HCT116 (cell line): ENCODE results near the gene RGS7. TPM values are rescaled to one million over a fixed set of nuclear protein-coding genes. Genes with fewer than 3 reads are reported as not detected.

Source experiments
- ATAC-seq: fragments of 200-7000 bp; cut with Tn5 transposase; 2 replicates; pipeline ENCODE4 v1.9.1; 2020; ENCODE audit warnings: mild to moderate bottlenecking, moderate library complexity
- BruUV-seq: library from RNA; stranded (reverse); fragments of 400-500 nt; replicated peaks from 2 replicates; lab custom pipeline; 2021; lab: Mats Ljungman, UMichigan
- CTCF ChIA-PET: fragments of 300-600 bp; sonication (Branson Sonifier 250); formaldehyde crosslinking; loops from one replicate; lab custom pipeline; 2021; ENCODE audit warnings: antibody characterized with exemption; lab: Charles Lee
- POLR2A ChIA-PET: fragments of 300-600, 350-600 bp; sonication (Branson Sonifier 250); formaldehyde crosslinking; loops from one replicate; lab custom pipeline; 2021; ENCODE audit warnings: antibody characterized with exemption; lab: Charles Lee
- RAD21 ChIA-PET, 2 experiments: fragments of 300-600 bp; sonication (Branson Sonifier 250); formaldehyde crosslinking; loops; one replicate each; lab custom pipeline; 2023; ENCODE audit warnings: low total read pairs in 2 of 2; ENCODE audit not compliant: uncharacterized antibody in 2 of 2, unreplicated experiment in 2 of 2, low non-redundant PET in 1 of 2; lab: Charles Lee
- DNase-seq: peaks from one replicate; pipeline ENCODE4 v3.0.0-alpha.2; 2010; ENCODE audit warnings: low read depth, low spot score
- H2AFZ ChIP-seq: fragments of 200-600 bp; shearing (Covaris generic), sonication (generic); 2 replicates; pipeline ENCODE4 v1.6.1; 2017; ENCODE audit warnings: low read depth, mixed run types, mixed read lengths, antibody characterized with exemption, low read length; ENCODE audit not compliant: poor library complexity, severe bottlenecking
- H3K27ac ChIP-seq: 2 replicates; pipeline ENCODE4 v1.5.1; 2012; ENCODE audit warnings: low read depth, low read length
- H3K27me3 ChIP-seq: fragments of 200-600 bp; sonication (generic); 2 replicates; pipeline ENCODE4 v1.6.1; 2016; ENCODE audit warnings: mixed run types, low read length, mixed read lengths; ENCODE audit not compliant: insufficient read depth
- H3K36me3 ChIP-seq, 2 experiments: fragments of 200-500 bp in 1 of 2; fragments of 200-600 bp in 1 of 2; sonication (Bioruptor generic) in 1 of 2; sonication (generic) in 1 of 2; 2 replicates each; pipeline versions ENCODE4 v1.5.1 to v1.6.1; 2014 to 2016; ENCODE audit warnings: low read length in 2 of 2, inconsistent platforms in 1 of 2, mixed read lengths in 1 of 2, mixed run types in 1 of 2; ENCODE audit not compliant: insufficient read depth in 2 of 2, control insufficient read depth in 1 of 2
- H3K4me1 ChIP-seq, 2 experiments: fragments of 200-600 bp in 1 of 2; sonication (generic) in 1 of 2; 2 replicates each; pipeline versions ENCODE4 v1.5.1 to v1.6.1; 2012 to 2017; ENCODE audit warnings: low read length in 2 of 2, inconsistent platforms in 1 of 2, mild to moderate bottlenecking in 1 of 2, mixed read lengths in 1 of 2, mixed run types in 1 of 2, moderate library complexity in 1 of 2; ENCODE audit not compliant: insufficient read depth in 2 of 2, control insufficient read depth in 1 of 2
- H3K4me2 ChIP-seq: fragments of 200-600 bp; sonication (generic); 2 replicates; pipeline ENCODE4 v1.6.1; 2017; ENCODE audit warnings: mixed run types, low read length, mixed read lengths
- H3K4me3 ChIP-seq, 2 experiments: fragments of 200-600 bp in 1 of 2; sonication (generic) in 1 of 2; replicated peaks in 1 of 2; 2 replicates each; pipeline ENCODE4 v1.5.1; 2011 to 2016; ENCODE audit warnings: low read length in 2 of 2, control low read depth in 1 of 2, low read depth in 1 of 2, mild to moderate bottlenecking in 1 of 2, mixed read lengths in 1 of 2, mixed run types in 1 of 2
- H3K79me2 ChIP-seq: fragments of 200-600 bp; sonication (generic); 2 replicates; pipeline ENCODE4 v1.6.1; 2017; ENCODE audit warnings: mild to moderate bottlenecking, mixed run types, low read length, moderate library complexity, mixed read lengths; ENCODE audit not compliant: insufficient read depth
- H3K9ac ChIP-seq: fragments of 200-600 bp; sonication (generic); 2 replicates; pipeline ENCODE4 v1.6.1; 2016; ENCODE audit warnings: low read length, mixed read lengths
- H3K9me2 ChIP-seq: fragments of 200-600 bp; sonication (generic), shearing (Covaris generic); 2 replicates; pipeline ENCODE4 v1.6.1; 2017; ENCODE audit warnings: mixed run types, mild to moderate bottlenecking, moderate library complexity; ENCODE audit not compliant: insufficient read depth
- H3K9me3 ChIP-seq, 2 experiments: fragments of 200-500 bp in 1 of 2; fragments of 200-600 bp in 1 of 2; sonication (Bioruptor generic) in 1 of 2; sonication (generic) in 1 of 2; 2 replicates each; pipeline ENCODE4 v1.6.1; 2014 to 2017; ENCODE audit warnings: low read length in 2 of 2, mixed read lengths in 2 of 2, inconsistent platforms in 1 of 2, low read depth in 1 of 2, mild to moderate bottlenecking in 1 of 2, mixed run types in 1 of 2, moderate library complexity in 1 of 2; ENCODE audit not compliant: control insufficient read depth in 1 of 2, insufficient read depth in 1 of 2
- H4K20me1 ChIP-seq: fragments of 200-600 bp; sonication (generic), shearing (Covaris generic); 2 replicates; pipeline ENCODE4 v1.6.1; 2017; ENCODE audit warnings: mixed run types, mild to moderate bottlenecking, moderate library complexity; ENCODE audit not compliant: insufficient read depth
- ATF3 ChIP-seq: IDR thresholded peaks from 2 replicates; pipeline ENCODE4 v1.6.1; 2012
- CBX3 ChIP-seq: IDR thresholded peaks from 2 replicates; pipeline ENCODE4 v1.6.1; 2012; ENCODE audit warnings: low read depth
- CEBPB ChIP-seq: IDR thresholded peaks from 2 replicates; pipeline ENCODE4 v1.6.1; 2012; ENCODE audit warnings: low read depth
- ELF1 ChIP-seq: IDR thresholded peaks from 2 replicates; pipeline ENCODE4 v1.6.1; 2012; ENCODE audit warnings: low read depth, borderline replicate concordance
- EZH2 ChIP-seq: fragments of 200-600 bp; sonication (generic); IDR thresholded peaks from 2 replicates; pipeline ENCODE4 v1.6.1; 2017; ENCODE audit warnings: antibody characterized with exemption, mixed run types
- EZH2phosphoT487 ChIP-seq: fragments of 200-600 bp; IDR thresholded peaks from 2 replicates; pipeline ENCODE4 v1.6.1; 2018; ENCODE audit warnings: antibody characterized with exemption, borderline replicate concordance
- FOSL1 ChIP-seq: IDR thresholded peaks from 2 replicates; pipeline ENCODE4 v1.6.1; 2012; ENCODE audit warnings: low read depth
- JUND ChIP-seq: IDR thresholded peaks from 2 replicates; pipeline ENCODE4 v1.6.1; 2012
- POLR2A ChIP-seq: IDR thresholded peaks from 2 replicates; pipeline ENCODE4 v1.7.0; 2011; ENCODE audit warnings: borderline replicate concordance; ENCODE audit not compliant: insufficient read depth, insufficient read length; ENCODE audit errors: extremely low read depth
- POLR2AphosphoS5 ChIP-seq: IDR thresholded peaks from 2 replicates; pipeline ENCODE4 v1.6.1; 2011; ENCODE audit warnings: mild to moderate bottlenecking, low read depth, low read length, moderate library complexity
- RAD21 ChIP-seq: IDR thresholded peaks from 2 replicates; pipeline ENCODE4 v1.6.1; 2012; ENCODE audit warnings: low read depth, mild to moderate bottlenecking
- SIN3A ChIP-seq: IDR thresholded peaks from 2 replicates; pipeline ENCODE4 v1.6.1; 2012; ENCODE audit warnings: low read depth
- SP1 ChIP-seq: IDR thresholded peaks from 2 replicates; pipeline ENCODE4 v1.6.1; 2012; ENCODE audit warnings: low read depth
- TCF7L2 ChIP-seq: IDR thresholded peaks from 2 replicates; pipeline ENCODE4 v1.7.0; 2011; ENCODE audit warnings: borderline replicate concordance, inconsistent platforms; ENCODE audit not compliant: insufficient read depth, insufficient read length; ENCODE audit errors: extremely low read depth
- ZFX ChIP-seq: fragments of 450-650 bp; IDR thresholded peaks from 2 replicates; pipeline ENCODE4 v1.6.1; 2017
- ZNF274 ChIP-seq: fragments of 200-500 bp; sonication (Bioruptor generic); IDR thresholded peaks from 2 replicates; pipeline ENCODE4 v1.6.1; 2014; ENCODE audit warnings: mild to moderate bottlenecking, low read depth, low read length, inconsistent platforms
- intact Hi-C: fragments of 100-400 bp; cut with micrococcal nuclease; formaldehyde crosslinking; loops from 2 replicates; pipeline ENCODE4 v1.10.0; 2022
- total RNA-seq: library from RNA; stranded (reverse); gene quantifications from one replicate; pipeline ENCODE4 v1.2.1, GENCODE V29; 2021; ENCODE audit not compliant: unreplicated experiment
- TF ChIP-seq, protein P1 (sequence below): IDR thresholded peaks from 2 replicates; pipeline ENCODE4 v1.6.1; 2011; ENCODE audit warnings: mild to moderate bottlenecking, low read length, moderate library complexity; ENCODE audit not compliant: insufficient replicate concordance; ENCODE audit errors: extremely low read depth
- TF ChIP-seq, protein P2 (sequence below), 3 experiments: fragments of 200-600 bp in 1 of 3; sonication (generic) in 1 of 3; IDR thresholded peaks in 2 of 3; conservative IDR thresholded peaks in 1 of 3; 2 replicates each; pipeline ENCODE4 v1.5.1; 2012 to 2017; ENCODE audit warnings: low read depth in 2 of 3, low read length in 2 of 3, antibody characterized with exemption in 1 of 3, borderline replicate concordance in 1 of 3, control low read depth in 1 of 3, mild to moderate bottlenecking in 1 of 3, mixed read lengths in 1 of 3, mixed run types in 1 of 3, moderate library complexity in 1 of 3; ENCODE audit not compliant: insufficient read depth in 1 of 3

RGS7 gene
- total RNA-seq, 1 experiment from 2014 or later, result not detected

DNA sequence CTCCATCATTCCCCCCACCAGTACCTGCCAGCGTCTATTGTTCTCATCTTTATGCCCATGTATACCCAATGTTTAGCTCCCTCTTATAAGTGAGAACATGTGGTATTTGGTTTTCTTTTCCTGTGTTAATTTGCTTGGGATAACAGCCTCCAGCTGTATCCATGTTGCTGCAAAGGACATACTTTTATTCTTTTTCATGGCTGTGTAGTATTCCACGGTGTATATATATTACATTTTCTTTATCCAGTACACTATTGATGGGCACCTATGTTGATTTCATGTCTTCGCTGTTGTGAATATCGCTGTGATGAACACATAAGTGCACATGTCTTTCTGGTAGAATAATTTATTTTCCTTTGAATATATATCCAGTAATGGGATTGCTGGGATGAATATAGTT, 431.7 kb downstream of the RGS7 start:
- no peaks in the 10 kb centered on the region for H3K4me1 ChIP-seq
- H2AFZ ChIP-seq, result no peak overlapping the region
- no TSS peak for BruUV-seq
- no peak overlapping the region for H3K4me2 ChIP-seq
- no peaks in the 10 kb centered on the region for H3K27me3 ChIP-seq
- ChIA-PET POLR2A (no interaction called here), RAD21 (no interaction called here), CTCF (no interaction called here)
- no peak overlapping the region for H3K9ac ChIP-seq
- ATAC-seq (no peak), DNase-seq (no peak)
- TF ChIP-seq TCF7L2, result no peak
- no peak for TF ChIP-seq SIN3A
- TF ChIP-seq EZH2, result no peak
- TF ChIP-seq POLR2AphosphoS5, result no peak
- TF ChIP-seq ZNF274, result no peak
- no peak for TF ChIP-seq RAD21
- TF ChIP-seq EZH2phosphoT487, result no peak
- TF ChIP-seq POLR2A, result no peak
- TF ChIP-seq ZFX, result no peak
- no peak for TF ChIP-seq SP1
- peaks cover 0 to under 1% of the 10 kb centered on the region in 2 experiments; a peak in 2 of 4 replicates for H3K9me3 ChIP-seq
- no peaks in the 10 kb centered on the region for H3K79me2 ChIP-seq
- H4K20me1 ChIP-seq, result no peaks in the 10 kb centered on the region
- H3K4me3 ChIP-seq, result no peak overlapping the region
- intact Hi-C loops, result no loop called here
- H3K36me3 ChIP-seq, result no peaks in the 10 kb centered on the region
- no peaks in the 10 kb centered on the region for H3K9me2 ChIP-seq
- H3K27ac ChIP-seq, result no peak overlapping the region

DNA sequence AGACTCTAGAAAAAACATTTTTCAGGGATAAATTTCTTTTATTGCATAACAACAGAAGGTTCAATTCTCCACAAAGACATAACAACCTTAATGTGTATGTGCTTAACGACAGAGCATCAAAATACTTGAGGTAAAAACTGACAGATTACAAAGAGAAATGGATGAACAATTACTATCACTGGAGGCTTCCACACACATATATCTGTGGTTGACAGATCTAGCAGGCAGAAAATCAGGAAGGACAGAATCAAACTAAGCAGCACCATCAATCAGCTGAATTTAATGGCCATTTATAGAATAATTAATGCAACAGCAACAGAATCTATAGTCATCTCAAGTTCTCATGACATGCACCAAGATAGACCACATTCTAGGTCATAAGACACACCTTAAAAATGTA, 439.0 kb downstream of the RGS7 start:
- Histone ChIP-seq H3K36me3 (no peaks in the 10 kb centered on the region), H2AFZ (no peak overlapping the region), H3K27me3 (no peaks in the 10 kb centered on the region), H3K79me2 (no peaks in the 10 kb centered on the region), H3K4me1 (no peaks in the 10 kb centered on the region), H3K9ac (no peak overlapping the region), H3K4me2 (no peak overlapping the region), H3K9me2 (no peaks in the 10 kb centered on the region), H3K4me3 (no peak overlapping the region), H4K20me1 (no peaks in the 10 kb centered on the region), H3K27ac (no peak overlapping the region), H3K9me3 (peaks cover 5 to 10% of the 10 kb centered on the region in 2 experiments; a peak in 2 of 4 replicates)
- ChIA-PET POLR2A (no interaction called here), RAD21 (no interaction called here), CTCF (no interaction called here)
- DNase-seq (no peak), ATAC-seq (no peak)
- intact Hi-C loops, result no loop called here
- BruUV-seq, result no TSS peak
- TF ChIP-seq, protein P1, sequence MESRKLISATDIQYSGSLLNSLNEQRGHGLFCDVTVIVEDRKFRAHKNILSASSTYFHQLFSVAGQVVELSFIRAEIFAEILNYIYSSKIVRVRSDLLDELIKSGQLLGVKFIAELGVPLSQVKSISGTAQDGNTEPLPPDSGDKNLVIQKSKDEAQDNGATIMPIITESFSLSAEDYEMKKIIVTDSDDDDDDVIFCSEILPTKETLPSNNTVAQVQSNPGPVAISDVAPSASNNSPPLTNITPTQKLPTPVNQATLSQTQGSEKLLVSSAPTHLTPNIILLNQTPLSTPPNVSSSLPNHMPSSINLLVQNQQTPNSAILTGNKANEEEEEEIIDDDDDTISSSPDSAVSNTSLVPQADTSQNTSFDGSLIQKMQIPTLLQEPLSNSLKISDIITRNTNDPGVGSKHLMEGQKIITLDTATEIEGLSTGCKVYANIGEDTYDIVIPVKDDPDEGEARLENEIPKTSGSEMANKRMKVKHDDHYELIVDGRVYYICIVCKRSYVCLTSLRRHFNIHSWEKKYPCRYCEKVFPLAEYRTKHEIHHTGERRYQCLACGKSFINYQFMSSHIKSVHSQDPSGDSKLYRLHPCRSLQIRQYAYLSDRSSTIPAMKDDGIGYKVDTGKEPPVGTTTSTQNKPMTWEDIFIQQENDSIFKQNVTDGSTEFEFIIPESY, result no peak
- no peak for TF ChIP-seq ATF3
- TF ChIP-seq CBX3, result no peak
- no peak for TF ChIP-seq CEBPB
- TF ChIP-seq SIN3A, result no peak
- no peak for TF ChIP-seq TCF7L2
- no peak for TF ChIP-seq ZNF274
- no peak for TF ChIP-seq FOSL1
- no peak for TF ChIP-seq JUND
- TF ChIP-seq, protein P2, sequence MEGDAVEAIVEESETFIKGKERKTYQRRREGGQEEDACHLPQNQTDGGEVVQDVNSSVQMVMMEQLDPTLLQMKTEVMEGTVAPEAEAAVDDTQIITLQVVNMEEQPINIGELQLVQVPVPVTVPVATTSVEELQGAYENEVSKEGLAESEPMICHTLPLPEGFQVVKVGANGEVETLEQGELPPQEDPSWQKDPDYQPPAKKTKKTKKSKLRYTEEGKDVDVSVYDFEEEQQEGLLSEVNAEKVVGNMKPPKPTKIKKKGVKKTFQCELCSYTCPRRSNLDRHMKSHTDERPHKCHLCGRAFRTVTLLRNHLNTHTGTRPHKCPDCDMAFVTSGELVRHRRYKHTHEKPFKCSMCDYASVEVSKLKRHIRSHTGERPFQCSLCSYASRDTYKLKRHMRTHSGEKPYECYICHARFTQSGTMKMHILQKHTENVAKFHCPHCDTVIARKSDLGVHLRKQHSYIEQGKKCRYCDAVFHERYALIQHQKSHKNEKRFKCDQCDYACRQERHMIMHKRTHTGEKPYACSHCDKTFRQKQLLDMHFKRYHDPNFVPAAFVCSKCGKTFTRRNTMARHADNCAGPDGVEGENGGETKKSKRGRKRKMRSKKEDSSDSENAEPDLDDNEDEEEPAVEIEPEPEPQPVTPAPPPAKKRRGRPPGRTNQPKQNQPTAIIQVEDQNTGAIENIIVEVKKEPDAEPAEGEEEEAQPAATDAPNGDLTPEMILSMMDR (IDR thresholded peaks at IDR 0.05 in 2 of 3, conservative IDR thresholded peaks at IDR 0.05 in 1 of 3; ENCODE audit: borderline replicate concordance in 1 of 3, insufficient read depth in 1 of 3, low read depth in 2 of 3, low read length in 2 of 3), result no peak
- TF ChIP-seq ELF1, result no peak
- no peak for TF ChIP-seq POLR2A
